NCI-H510A (cell line): ENCODE data around the gene PPP1R10.

ENCODE experiments used
- DNase-seq: peaks from one replicate; lab custom pipeline; 2025; lab: John Stamatoyannopoulos, UW

PPP1R10 gene

DNA sequence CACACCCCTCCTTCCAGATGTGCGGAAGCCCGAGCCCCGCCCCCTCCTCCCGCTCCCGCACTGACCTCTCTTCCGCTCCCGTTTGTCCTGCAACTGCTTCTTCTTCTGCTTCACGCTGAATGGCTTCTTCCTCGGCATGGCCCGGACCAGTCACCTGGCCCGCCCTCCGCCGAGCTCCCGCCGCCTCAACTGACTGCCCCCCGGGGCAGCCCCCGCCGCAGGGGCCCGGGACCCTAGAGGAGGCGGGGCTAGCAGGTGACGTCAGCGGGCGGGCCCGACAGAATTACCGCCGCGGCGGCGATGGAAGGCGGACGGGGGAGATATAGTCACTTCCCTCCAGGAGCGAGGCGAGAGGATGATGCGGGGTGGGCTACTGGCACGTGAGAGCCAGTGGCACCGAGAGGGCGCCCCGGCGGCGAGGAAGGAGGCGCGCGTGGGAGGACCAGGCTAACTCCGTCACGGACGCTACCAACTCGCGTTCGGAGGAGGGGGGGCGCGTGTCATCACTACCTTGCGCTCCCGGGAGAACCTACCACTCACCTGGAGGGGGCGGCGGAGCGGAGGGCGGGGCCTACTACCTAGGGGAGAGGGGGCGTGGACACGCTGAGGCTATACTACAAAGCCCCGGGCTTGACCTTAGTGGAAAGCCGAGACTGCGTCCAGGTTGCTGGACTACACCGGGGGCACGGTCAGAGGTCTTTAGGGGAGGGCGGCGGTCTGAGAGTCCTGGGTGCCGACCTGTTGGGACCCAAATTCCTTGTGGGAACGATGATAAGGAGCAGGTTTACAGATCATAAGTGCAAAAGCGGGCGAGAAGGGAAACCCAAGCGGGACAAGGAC is 60.8 kb downstream of the PPP1R10 start, which contains the start of gene GNL1:
Gene GNL1 (minus strand): TSS at position 424 of the 840 bp plus-strand sequence. CDS start 286 bp downstream, at position 138.
- peak; percentile 90 for DNase-seq

DNA sequence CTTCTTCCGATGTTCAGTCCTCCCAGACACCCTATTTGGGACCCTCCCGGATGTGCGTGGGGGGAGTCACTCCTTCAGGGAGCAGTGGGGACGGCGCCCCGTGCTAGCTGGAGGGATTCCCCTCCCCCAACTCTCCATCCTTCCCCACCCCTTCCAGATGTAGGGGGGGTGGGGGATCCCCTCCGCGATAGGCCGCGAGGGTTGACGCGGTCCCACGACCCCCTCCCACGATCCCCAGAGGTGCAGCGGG is 61.3 kb downstream of the PPP1R10 start:
- DNase-seq = no peak

- no peak for DNase-seq
These were observed 61.9 kb downstream of the PPP1R10 start for GRCh38 chr6:30554962-30555815.

DNA sequence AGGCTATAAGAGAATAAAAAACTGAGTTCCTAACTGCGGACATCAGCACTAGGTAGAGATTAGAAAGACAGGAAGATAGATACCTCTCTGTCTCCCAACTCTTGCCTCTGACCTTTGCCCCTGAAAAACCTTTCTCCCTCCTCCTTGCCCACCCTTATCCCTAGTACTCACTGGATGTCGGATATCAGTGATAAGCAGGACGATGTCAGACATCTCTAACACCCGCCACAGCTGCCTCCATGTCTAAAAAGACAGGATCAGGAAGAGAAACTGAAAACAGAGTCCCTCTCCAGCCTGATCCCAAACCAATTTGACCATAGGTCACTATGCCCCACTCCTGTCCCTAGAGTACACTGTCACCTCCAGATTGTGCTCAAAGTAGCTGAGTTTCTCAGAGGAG is 62.6 kb downstream of the PPP1R10 start:
- no peak for DNase-seq
